HG02870 (cell line): ENCODE data around the gene INPP5K.
"Not testable (repeated sequence)": the region's sequence is repeated elsewhere in the genome, so short reads cannot be mapped to it uniquely, and the experiment has no call there.

ENCODE experiments used
- ATAC-seq: cut with Tn5 transposase; IDR thresholded peaks from one replicate; pipeline ENCODE4 v1.9.1; 2021; ENCODE audit warnings: mild to moderate bottlenecking, moderate library complexity; ENCODE audit not compliant: unreplicated experiment

INPP5K gene

GRCh38 chr17:1508709-1509108 lies 7.7 kb downstream of the INPP5K start:
- not testable (repeated sequence) for ATAC-seq

GRCh38 chr17:1506649-1507267 lies 9.7 kb downstream of the INPP5K start:
- ATAC-seq: no peak

- no peak for ATAC-seq
Observed at GRCh38 chr17:1505586-1505985, 10.8 kb downstream of the INPP5K start.

GRCh38 chr17:1504866-1505265 lies 11.5 kb downstream of the INPP5K start:
- no peak for ATAC-seq

- no peak for ATAC-seq
Observed at GRCh38 chr17:1503699-1504098, 12.7 kb downstream of the INPP5K start.

- no peak for ATAC-seq
Observed at GRCh38 chr17:1498869-1499268, 17.5 kb downstream of the INPP5K start.

- ATAC-seq: no peak
Observed at GRCh38 chr17:1498233-1498632, 18.2 kb downstream of the INPP5K start.

GRCh38 chr17:1497831-1498230 lies 18.6 kb downstream of the INPP5K start:
- no peak for ATAC-seq

- no peak for ATAC-seq
Observed at GRCh38 chr17:1496869-1497268, 19.5 kb downstream of the INPP5K start.

- ATAC-seq: no peak
Observed at GRCh38 chr17:1495265-1495989, 21.0 kb downstream of the INPP5K start.

GRCh38 chr17:1494736-1495253 lies 21.6 kb downstream of the INPP5K start:
- ATAC-seq: no peak

- ATAC-seq: no peak
Observed at GRCh38 chr17:1494203-1494602, 22.2 kb downstream of the INPP5K start.

- ATAC-seq: no peak
Observed at GRCh38 chr17:1493291-1493980, 23.0 kb downstream of the INPP5K start.

GRCh38 chr17:1492249-1493206 lies 23.9 kb downstream of the INPP5K start, which contains the start of gene MYO1C:
TSS of gene MYO1C (minus strand) at chr17:1492686. CDS start at chr17:1492487, 199 bp downstream.
- ATAC-seq: no peak

GRCh38 chr17:1491443-1492248 lies 24.8 kb downstream of the INPP5K start:
- ATAC-seq: peak; percentile 50

- ATAC-seq: peak; percentile 45
Observed at GRCh38 chr17:1490643-1491442, 25.6 kb downstream of the INPP5K start.

- no peak for ATAC-seq
Observed at GRCh38 chr17:1488826-1489270, 27.6 kb downstream of the INPP5K start.

- ATAC-seq: no peak
Observed at GRCh38 chr17:1487939-1488825, 28.2 kb downstream of the INPP5K start.
